ENCODE measurements around the gene NFIX.

Gene NFIX

DNA sequence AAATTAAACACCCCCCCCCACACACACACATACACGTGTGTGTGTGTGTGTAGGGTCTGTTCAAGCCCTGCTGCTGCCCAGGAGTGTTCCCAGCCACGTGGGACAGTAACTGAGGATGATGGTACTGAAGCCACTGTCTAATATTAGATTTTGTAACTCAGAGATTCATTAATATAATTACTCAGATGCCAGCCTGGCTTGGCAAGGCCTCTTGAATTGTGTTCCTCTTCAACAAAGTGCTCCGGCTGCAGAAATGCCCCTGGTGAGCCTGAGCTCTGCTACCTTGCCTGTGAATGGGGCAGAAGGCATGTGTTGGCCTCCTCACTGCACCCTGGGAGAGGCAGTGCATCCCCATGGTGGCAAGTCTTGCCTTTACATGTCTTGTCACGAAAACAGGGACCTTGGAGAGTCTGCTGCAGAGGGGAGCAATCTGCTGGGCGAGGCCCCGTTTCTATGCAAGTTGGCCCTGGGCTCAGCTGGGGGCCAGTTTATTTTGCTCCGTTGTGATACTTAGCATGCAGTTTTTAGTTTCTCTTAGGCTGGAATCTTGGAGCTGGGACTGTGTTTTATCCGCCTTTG is 44.0 kb downstream of the NFIX start:
- DNase-seq = no peak

DNA sequence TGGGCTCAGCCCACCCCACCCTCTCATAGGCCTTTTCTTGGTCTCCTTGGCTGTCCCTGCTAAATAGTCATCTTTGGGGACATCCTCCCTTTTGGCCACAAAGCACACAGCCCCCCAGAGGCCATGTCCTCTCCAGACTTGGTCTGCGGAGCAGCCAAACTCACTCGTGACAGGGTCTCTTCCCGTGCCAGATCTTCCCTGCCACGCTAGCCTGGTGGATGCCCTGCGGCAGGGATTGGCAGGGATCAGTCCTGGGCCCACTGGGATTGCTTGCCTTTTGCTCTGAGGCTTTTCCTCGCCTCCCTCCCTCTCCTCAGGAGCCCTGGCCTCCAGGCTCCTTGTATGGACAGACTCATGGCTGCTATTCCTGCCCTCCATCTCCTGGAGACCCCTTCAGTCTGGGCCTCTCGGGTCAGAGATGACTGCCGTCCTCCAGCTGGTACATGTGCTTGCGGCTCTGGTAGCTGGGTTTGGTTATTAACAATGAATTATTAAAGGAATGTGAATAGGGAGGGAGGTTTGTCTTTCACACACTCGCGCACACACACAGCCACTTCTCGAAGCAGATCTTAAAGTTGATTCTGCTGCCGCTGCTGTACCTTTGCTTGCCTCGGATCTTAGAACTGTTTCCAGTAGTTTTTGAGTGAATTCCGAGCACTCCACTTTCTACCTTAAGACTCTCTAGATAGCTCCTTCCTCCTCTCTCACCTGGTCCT is 45.1 kb downstream of the NFIX start:
- DNase-seq = no peak

DNA sequence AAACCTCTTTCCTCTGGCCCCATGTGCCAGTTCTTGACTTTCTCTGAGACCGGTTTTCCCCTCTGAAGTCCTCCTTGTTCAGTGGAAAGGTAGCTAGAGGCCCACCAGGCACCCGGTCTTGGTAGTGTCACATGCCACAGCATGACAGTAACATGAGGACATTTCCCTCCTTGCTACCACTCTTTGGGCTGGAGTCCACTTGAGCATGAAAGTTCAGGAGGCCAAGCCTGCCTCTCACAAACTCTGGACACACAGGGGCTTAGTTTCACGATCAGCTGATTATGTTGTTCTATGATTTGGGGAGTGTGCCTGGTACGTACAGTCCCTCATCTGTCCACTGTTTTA is 45.6 kb downstream of the NFIX start:
- DNase-seq = no peak

DNA sequence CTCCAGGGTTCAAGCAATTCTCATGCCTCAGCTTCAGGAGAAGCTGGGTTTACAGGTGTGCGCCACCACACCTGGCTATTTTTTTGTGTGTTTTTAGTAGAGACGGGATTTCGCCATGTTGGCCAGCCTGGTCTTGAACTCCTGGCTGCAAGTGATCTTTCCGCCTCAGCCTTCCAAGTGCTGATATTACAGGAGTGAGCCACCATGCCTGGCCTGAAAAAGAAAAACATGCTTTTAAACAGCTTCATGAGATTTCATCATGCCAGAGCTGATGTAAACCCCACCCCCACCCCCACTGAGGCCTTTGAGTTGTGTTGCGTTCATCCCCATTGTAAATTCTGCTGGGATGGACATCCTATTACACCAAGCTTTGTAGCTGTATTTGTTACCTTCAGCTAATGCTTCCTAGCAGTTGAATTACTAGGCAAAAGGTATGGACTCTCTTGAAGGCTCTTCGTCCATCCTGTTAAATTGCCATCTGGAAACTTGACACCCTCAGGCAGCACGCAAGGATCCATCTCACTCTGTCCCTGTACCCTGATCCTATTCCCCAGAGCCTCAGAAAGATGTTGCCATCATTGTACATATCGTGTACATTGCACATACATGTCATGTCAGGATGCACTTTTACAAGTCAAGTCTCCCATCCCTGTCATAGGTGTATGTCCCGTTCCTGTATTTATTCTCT is 47.3 kb downstream of the NFIX start:
- no peak for DNase-seq

DNA sequence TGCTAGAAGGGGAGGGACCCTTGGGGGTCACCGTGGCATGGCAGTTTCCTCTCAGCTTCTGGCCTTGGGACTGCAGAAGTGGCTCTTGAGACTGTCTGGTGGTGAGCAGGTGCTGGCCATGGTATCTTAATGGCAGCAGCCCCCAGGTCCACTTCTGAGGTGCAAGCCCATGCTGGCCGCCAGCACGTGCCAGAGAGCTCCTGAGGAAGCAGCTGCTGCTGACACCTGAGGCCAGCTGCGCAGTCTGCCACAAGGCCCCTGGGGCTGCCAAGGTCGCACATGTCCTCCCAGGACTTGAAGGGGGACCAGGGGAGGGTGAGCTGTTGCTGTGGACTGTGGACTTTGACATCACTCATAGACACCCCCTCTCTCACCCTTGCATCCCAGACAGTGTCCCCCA is 48.0 kb downstream of the NFIX start:
- no peak for DNase-seq

DNA sequence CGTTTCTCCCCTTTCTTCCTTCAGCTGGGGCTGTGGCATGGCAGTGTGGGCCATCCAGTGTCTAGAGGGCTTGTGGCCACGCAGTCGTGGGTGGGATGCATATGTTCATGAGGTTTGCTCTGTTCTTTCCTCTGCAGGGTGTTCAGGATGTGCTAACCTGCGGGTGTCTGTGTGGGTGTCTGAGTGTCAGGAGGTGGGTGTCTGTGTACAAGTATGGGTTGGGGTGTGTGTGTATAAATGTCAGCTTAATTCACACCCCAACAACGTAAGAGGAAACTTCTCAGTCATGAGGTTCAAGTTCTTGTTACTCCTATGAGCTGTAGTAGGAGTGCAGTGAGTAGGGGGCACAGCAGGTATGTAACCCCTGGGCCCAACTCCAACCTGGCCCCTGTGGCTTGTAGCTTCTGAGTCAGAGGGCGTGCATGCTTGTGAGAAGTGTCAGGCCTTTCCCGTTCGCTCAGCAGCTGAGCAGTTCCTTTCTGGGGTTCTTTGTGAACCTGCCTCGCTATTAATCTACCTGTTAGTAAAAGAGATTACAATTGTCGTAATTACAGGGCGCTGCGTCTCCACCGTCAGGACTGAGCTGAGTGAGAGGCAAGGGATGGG is 49.1 kb downstream of the NFIX start:
- peak; percentile 71 for DNase-seq

DNA sequence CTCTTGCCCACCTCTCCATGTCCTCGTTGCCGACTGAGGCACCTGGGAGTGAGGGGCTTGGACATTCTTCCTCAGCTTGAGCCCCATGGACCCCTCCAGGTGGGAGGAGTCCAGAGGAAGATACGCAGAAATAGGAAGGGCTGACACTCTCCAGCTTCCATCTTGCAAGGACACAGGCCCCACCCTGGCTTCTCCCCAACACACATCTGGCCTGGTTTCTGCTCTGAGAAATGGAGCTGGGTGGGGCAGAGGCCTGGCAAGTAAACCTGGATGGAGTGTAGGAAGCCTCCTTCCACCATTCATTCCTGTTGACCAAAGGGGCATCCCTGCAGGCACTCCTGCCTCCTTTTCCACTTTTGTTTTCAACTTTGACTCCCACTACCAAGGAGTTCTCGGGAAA is 50.5 kb downstream of the NFIX start:
- DNase-seq = no peak

DNA sequence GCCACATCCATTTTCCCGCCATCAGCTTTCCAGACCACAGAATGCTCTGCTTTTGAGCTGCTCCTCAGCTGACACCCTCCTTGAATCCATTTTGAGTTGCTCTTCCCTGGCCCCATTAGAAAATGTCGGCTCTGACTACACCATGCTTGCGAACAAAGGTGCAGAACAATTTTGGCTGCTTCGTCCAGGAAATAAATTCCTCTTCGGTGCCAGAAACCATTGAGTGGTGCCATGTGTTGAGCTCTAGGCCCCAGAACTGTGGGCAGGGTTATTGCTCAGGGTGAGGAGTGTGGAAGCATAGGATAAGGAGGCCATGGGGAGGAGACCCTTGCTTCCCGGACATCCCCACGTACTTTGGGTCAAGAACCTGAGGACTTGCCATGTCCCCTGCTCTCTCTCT is 52.1 kb downstream of the NFIX start:
- no peak for DNase-seq

DNA sequence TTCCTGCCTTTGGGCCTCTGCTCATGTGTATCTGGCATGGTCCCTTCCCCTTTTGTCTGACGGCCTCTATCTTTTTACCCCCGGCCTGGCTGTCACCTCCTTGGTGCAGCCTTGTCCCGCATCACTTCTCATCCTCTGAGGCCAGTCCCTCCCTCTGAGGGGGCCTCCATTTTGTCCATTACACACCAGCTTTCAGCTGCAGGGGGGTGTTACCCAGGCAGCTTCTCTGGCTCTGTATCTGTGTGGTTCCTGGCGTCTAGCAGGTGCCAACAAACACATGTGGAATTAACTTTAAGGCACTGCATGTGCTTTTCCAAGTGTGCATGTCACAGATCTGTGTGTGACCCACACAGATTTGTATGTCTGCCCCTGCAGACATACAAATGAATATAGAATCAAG is 55.0 kb downstream of the NFIX start:
- no peak for DNase-seq

DNA sequence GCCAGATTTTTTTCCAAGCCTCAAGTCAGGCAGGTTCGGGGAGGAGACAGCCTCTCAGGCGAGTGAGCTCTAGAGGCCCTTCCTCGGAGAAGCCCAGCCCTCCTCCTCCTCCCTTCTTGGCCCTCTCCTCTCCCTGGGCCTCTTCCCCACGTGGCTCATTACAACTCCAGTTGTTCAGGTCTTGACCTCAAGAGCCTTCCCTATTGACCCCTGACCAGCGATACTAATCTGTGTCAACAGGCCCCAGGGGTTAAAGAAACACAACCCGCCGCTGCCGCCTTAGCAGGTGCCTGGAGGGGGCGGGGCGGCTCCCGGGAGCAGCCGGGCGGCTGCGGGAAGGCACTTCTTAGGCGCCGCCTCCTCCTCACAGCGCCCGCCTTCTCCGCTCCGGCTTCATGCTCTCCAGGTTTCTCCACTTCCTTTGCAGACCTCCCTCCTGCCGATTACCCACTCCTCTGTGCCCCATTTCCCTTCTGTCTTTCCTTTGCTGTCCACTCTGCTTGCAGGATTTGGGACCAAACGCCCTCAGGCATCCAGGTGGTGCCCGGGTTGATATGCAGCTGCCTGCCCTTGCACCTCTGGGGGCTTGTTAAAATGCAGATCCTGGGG is 56.4 kb downstream of the NFIX start:
- DNase-seq = peak; percentile 65

DNA sequence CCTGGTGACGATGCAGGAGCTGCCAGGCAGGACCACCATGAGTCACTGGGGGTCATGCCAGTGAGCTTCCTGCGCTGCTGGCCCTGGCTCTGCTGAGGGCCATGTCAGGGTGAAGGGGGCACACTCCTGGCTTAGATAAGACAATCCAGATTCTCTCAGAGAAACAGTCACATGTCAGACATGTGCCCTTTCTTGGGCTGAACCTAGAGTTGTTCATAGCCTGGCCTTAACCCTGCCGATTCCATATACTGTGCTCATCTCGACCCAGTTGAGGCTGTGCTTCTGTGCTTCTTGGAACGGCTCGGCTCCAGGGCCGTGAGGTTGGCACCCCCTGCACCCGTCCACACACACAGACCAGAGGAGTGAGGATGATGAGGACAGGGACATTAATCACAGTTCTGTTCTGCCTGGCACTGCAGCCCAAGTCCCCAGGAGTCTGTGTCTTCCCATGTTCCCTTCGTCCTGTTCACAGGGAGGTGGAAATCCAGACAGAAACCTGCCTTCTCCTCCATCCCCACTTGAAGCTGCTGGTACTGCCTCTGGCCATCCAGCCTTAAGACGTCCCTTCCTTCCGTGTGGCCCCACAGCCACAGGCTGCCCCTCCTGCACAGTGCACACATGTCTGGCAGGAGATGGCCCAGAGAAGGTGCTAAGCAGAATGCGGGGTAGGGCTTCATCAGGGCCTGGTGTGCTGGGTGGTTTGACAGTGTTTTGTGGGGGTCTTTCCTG is 57.3 kb downstream of the NFIX start:
- no peak for DNase-seq

DNA sequence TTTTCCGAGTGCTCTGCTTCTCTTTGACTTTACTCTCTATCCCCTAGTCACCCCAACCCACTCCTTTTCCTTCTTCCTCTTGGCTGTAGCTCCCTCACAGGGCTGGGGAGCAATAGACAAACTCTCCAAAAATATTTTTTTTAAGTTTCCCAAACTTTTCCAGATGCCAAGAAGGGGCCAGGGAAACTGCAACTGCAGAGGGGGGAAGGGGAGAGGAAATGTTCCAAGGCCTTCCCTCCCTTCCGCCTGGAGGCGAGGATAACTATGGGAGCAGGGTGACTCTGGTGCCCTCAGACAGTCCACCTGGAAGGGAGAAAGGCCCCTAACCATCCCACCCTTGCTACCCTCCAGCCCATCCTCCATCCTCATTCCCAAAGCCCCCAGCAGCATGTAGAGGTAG is 58.0 kb downstream of the NFIX start:
- DNase-seq = no peak

DNA sequence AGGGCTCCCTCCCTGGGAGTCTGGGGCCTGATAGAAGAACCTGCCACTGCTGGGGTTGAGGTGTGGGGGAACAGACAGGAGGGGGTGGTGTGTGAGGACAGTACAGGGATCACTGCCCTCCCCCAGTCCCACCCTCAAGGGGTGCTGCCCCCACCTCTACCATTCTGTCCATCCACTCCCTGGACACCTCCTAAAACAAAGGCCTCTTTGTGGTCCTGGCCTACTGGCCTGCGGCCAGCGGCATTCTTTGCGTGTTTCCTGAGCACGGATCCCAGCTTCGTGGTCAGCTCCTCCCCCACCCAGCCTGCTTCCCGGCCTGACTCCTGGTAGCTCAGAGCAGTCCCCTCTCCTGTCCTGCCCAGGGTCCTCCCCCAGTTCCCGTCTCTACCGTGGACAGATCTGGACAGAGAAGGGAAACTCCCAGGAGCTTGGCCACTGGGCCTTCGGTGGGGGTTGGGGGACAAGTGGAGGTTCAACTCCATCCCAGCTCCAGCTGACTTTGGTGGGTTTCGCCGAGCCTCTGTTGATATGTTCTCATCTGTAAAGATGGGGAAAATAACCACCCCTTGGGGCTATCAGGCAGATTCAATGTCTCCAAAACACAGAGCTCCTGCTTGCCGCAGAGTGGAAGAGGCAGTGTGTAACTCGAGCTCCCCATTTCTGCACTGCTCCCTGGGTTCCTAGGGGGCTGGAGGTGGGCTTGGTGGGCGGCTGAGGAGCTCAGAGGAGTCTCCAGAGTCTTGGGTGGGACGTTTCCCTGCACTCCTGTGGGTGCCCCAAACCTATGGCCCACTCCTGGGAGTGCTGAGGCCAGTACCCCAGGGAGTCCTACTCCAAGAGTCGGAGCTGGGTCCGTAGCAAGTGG is 58.7 kb downstream of the NFIX start:
- no peak for DNase-seq

DNA sequence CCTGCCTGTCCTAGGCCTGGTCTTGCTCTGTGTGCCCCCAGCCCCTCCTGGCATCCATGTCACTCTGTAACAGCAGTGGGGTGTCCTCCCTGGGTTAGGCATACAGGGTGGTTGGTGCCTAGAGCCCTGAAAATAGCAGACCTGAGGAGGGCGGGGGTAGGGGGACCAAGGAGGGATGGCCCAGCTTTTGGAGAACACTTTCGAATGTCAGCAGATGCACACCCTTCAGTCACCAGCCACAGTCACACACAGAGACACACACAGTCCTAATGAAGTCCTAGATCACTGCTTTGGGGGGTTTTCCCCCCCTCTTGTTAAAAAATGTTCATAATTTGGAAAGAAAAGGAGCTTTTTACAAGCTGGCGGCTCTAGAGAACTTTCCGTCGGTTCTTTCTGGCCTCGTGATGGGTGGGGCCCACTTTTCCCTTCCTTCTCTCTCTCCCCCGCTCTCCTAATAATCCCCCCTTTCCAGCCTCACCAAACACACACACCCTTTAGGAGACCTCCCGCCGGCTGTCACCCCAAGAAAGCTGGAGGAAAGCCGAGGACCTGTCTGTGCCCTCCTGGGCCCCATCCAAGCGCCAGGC is 59.4 kb downstream of the NFIX start:
- no peak for DNase-seq

DNA sequence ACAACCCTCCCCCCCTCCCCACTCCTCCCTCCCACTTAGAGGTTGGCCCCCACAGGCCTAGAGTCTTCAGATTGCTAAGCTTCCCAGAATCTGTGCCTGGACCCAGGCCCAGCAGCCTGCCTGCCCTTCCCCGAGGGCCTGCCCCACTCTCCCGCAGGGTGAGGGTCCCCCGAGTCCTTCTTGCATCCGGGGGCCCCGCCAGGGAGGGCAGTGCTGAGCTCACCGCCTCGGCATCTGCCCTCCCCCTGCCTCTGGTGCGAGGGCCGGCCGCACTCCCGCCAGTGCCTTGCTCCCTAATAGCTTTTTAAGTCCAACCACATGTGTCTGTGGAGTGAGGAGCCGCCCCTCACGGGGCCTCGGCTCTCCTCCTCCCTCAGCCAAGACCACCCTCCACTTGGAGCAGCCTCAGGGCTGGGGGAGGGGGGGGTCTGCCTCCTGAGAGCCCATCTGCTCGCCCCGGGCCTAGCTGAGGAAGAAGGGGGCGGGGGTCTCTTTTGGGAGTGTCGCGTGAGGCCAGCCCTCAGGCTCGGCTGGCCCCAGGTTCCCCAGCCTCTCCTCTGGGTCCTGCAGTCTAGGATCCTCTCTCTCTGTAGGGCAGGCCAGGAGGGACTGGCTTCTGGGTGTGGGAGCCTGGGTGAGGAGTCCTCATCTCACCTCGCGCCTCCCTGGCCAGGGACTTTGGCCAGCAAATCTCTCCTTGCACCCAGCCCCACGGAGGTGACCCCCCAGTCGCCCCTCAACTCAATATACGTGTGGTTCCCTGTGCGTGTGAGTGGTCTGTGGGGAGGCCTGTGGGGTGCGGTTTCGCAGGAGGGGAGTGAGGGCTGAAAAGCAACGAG is 60.2 kb downstream of the NFIX start:
- DNase-seq = no peak

DNA sequence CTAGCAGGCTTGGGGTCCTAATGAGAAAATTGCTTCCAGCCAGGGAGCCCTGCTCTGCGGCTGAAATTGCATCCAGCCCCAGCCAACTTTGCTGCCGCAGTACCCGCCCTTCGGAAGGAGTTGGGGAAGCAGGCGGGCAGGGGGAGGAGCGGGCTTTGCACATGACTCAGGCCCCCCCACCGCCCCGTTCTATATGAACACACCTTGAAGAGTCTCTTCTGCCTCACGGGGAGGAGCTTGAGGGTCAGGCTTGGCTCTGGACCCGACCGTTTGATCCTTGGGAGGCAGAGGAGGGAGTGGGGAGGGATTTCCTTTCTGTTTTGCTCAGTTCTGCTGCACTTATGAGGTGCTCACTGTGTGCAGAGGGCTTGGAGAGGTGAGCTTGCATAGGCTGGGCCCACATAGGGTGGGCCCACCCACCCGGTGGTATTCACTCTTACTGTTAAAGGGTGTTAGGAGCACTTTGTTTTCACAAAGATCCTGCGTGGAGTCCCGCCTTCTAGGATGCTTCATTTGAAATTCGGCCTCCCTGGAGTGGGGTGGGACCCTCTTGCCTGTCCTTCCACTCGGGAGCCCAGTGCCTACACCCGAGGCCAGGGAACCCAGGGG is 60.9 kb downstream of the NFIX start:
- peak; percentile 55 for DNase-seq

DNA sequence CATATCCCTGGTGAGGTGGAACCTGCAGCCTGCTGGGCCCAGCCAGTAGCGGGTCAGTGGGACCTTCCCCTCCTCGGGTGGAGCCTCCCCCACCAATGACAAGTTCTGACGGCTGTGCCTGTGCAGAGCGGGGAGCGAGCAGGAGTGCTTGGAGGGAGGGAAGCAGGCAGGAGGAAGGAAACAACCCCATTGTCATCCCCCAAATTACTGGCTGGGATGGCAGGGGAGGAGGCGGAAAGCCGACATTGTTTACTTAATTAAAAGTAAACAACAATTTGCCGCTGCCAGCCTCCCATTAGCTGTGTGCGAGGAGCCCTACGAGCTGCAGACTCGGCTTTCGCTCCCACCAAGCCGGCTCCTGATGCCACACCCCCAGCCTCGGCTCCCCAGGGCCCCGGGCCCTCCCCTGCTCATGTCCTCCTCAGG is 61.9 kb downstream of the NFIX start:
- peak; percentile 89 for DNase-seq

DNA sequence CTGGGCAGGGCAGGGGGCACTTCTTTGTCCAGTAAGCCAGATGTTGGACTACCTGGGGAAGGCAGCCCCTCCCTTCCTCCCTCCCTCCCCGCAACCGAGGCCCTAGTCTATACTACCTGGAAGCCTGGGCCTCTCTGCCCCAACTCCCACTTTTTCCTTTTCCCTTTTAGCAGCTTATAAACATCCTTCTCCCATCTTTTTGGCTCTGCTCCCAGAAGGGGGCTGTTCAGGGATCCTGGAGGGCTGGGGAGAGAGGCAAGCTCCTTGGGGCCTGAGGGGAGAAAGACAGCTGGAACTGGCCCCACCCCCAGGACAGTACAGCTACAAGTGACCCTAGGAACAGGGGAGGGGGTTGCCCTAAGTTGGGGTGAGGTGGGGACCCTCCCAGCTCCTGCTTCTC is 62.5 kb downstream of the NFIX start:
- no peak for DNase-seq

DNA sequence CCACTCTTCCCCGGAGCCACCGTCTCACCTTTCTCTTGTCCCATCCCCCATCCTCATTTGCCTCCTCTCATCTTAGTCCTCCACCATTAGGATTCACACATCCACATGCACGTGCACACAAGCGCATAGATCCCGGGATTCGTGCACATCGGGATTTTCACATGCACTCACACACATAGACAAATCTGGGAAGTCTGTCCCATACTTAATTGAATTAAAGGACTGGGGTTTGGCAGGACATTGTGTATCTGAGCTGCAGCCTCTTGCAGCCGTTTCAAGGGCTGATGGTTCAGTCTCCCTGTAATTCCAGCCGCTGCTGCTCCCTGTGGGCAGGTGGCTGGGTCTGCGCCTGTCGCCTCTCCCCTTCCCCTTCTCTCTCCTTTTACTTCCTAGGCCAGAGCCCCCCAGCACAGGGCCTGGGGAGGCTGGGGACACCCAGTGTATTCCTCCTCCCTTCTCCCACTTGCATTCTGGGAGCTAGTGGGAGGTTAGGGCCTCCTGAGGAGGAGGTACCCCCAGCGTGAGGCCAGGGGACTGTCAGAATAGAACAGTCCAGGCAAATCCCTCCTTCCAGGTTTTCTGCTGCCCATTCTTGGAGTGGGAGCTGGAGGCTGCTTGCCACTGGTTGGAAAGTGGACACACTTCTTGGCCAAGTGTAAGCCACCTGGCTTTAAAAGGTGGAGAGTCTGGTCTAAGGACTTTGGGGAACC is 63.8 kb downstream of the NFIX start:
- no peak for DNase-seq
